Smooth muscle cell (in vitro differentiated cells): Measurements from ENCODE around the gene LARP4. TPM values are rescaled to one million over a fixed set of nuclear protein-coding genes. Genes with fewer than 3 reads are reported as not detected.

ENCODE experiments used
- DNase-seq: peaks from one replicate; lab custom pipeline; 2025; ENCODE audit not compliant: unreplicated experiment; lab: John Stamatoyannopoulos, UW
- H2AFZ ChIP-seq: fragments of 200-600 bp; sonication (generic); 2 replicates; pipeline ENCODE4 v1.6.0; 2016; ENCODE audit warnings: antibody characterized with exemption, low read depth, mild to moderate bottlenecking
- H3F3A ChIP-seq: fragments of 200-600 bp; sonication (generic); 2 replicates; pipeline ENCODE4 v1.6.0; 2017; ENCODE audit warnings: antibody characterized with exemption, low read depth
- H3K27ac ChIP-seq: fragments of 200-600 bp; sonication (generic); 2 replicates; pipeline ENCODE4 v1.5.1; 2016; ENCODE audit warnings: low read depth, mild to moderate bottlenecking
- H3K27me3 ChIP-seq: fragments of 200-600 bp; sonication (generic); 2 replicates; pipeline ENCODE4 v1.6.1; 2016; ENCODE audit warnings: low read depth, mild to moderate bottlenecking
- H3K36me3 ChIP-seq: fragments of 200-600 bp; sonication (generic); 2 replicates; pipeline ENCODE4 v1.5.1; 2016; ENCODE audit warnings: low read depth
- H3K4me1 ChIP-seq: fragments of 200-600 bp; sonication (generic); 2 replicates; pipeline ENCODE4 v1.5.1; 2016; ENCODE audit warnings: low read depth
- H3K4me2 ChIP-seq: fragments of 200-600 bp; sonication (generic); 2 replicates; pipeline ENCODE4 v1.6.0; 2016; ENCODE audit warnings: mild to moderate bottlenecking
- H3K4me3 ChIP-seq: fragments of 200-600 bp; sonication (generic); 2 replicates; pipeline ENCODE4 v1.5.1; 2016; ENCODE audit warnings: mild to moderate bottlenecking
- H3K79me2 ChIP-seq: fragments of 200-600 bp; sonication (generic); 2 replicates; pipeline ENCODE4 v1.6.0; 2016; ENCODE audit warnings: low read depth, mild to moderate bottlenecking
- H3K9ac ChIP-seq: fragments of 200-600 bp; sonication (generic); 2 replicates; pipeline ENCODE4 v1.6.0; 2016; ENCODE audit warnings: low read depth
- H3K9me3 ChIP-seq: fragments of 200-600 bp; sonication (generic); replicated peaks from 2 replicates; pipeline ENCODE4 v1.5.1; 2016; ENCODE audit warnings: low read depth
- H4K20me1 ChIP-seq: fragments of 200-600 bp; sonication (generic); 2 replicates; pipeline ENCODE4 v1.6.0; 2016; ENCODE audit warnings: low read depth
- CTCF ChIP-seq: fragments of 200-600 bp; sonication (generic); IDR thresholded peaks from 2 replicates; pipeline ENCODE4 v1.5.1; 2017; ENCODE audit warnings: borderline replicate concordance, mild to moderate bottlenecking, antibody characterized with exemption; ENCODE audit not compliant: insufficient read depth, poor library complexity, severe bottlenecking
- whole genome bisulfite sequencing: methylation state at CpG from one replicate; pipeline ENCODE4 v1.1.7; 2016; ENCODE audit warnings: low lambda C conversion rate; 5-methylcytosine and 5-hydroxymethylcytosine counted together
- polyA plus RNA-seq: library from polyadenylated mRNA; unstranded; fragments of >200 nt; fragmentation: Nextera tagmentation; extraction: Ambion mirVana; gene quantifications from 2 replicates; pipeline ENCODE4 v1.2.1, GENCODE V29; 2016
- total RNA-seq: library from RNA; depleted of rRNA; stranded (reverse); fragments of >200 nt; gene quantifications from 2 replicates; pipeline ENCODE4 v1.2.3, GENCODE V29; 2014

LARP4 gene
- total and polyA plus RNA-seq, 2 experiments from 2014 or later = 11.7 to 37.9 TPM

- H3K79me2 ChIP-seq = peaks cover 77% of the 10 kb centered on the region
Observed at GRCh38 chr12:50507930-50508329, 107.2 kb downstream of the LARP4 start.

GRCh38 chr12:50508414-50508813 is 107.7 kb downstream of the LARP4 start:
- Histone ChIP-seq H3K9ac (peak overlapping the region; percentile 42), H3K79me2 (peaks cover 82% of the 10 kb centered on the region), H3K27me3 (no peaks in the 10 kb centered on the region), H4K20me1 (peaks cover 61% of the 10 kb centered on the region), H3K9me3 (no peaks in the 10 kb centered on the region), H3F3A (no peaks in the 10 kb centered on the region), H3K4me1 (peaks cover 20% of the 10 kb centered on the region), H3K4me2 (peak overlapping the region; percentile 99), H2AFZ (no peak overlapping the region), H3K27ac (peak overlapping the region; percentile 76), H3K36me3 (no peaks in the 10 kb centered on the region), H3K4me3 (no peak overlapping the region)
- DNase-seq = no peak
- TF ChIP-seq CTCF = no peak
- WGBS = 88% methylated on average over 6 of the region's 6 CpGs

More at GRCh38 chr12:50507930-50508329, 107.2 kb downstream of the LARP4 start:
- no peak for DNase-seq
- no peaks in the 10 kb centered on the region for H3K27me3 ChIP-seq
- no peak overlapping the region for H3K9ac ChIP-seq
- no peaks in the 10 kb centered on the region for H3K9me3 ChIP-seq
- H3K27ac ChIP-seq = peak overlapping the region; percentile 76
- H3K4me2 ChIP-seq = peak overlapping the region; percentile 99
- no peaks in the 10 kb centered on the region for H3F3A ChIP-seq
- peaks cover 20% of the 10 kb centered on the region for H3K4me1 ChIP-seq
- TF ChIP-seq CTCF = no peak
- 64% methylated on average over 2 of the region's 2 CpGs for WGBS
- no peak overlapping the region for H3K4me3 ChIP-seq
- no peak overlapping the region for H2AFZ ChIP-seq
- peaks cover 57% of the 10 kb centered on the region for H4K20me1 ChIP-seq
- no peaks in the 10 kb centered on the region for H3K36me3 ChIP-seq

- Histone ChIP-seq H3K9ac (peak overlapping the region; percentile 42), H3F3A (no peaks in the 10 kb centered on the region), H3K27ac (peak overlapping the region; percentile 76), H2AFZ (no peak overlapping the region), H4K20me1 (peaks cover 68% of the 10 kb centered on the region), H3K4me2 (no peak overlapping the region), H3K4me3 (no peak overlapping the region), H3K27me3 (no peaks in the 10 kb centered on the region), H3K79me2 (peaks cover 89% of the 10 kb centered on the region), H3K9me3 (no peaks in the 10 kb centered on the region), H3K36me3 (no peaks in the 10 kb centered on the region), H3K4me1 (peaks cover 20% of the 10 kb centered on the region)
- TF ChIP-seq CTCF = no peak
- WGBS = 72% methylated on average over 7 of the region's 7 CpGs
- no peak for DNase-seq
Observed at GRCh38 chr12:50508970-50509663, 108.4 kb downstream of the LARP4 start.
